HG02623 (cell line): ENCODE results near the gene LUC7L2.
"Not testable (repeated sequence)": the region's sequence is repeated elsewhere in the genome, so short reads cannot be mapped to it uniquely, and the experiment has no call there.

Experiments used
- ATAC-seq: cut with Tn5 transposase; IDR thresholded peaks from one replicate; pipeline ENCODE4 v1.9.1; 2021; ENCODE audit warnings: moderate library complexity; ENCODE audit not compliant: unreplicated experiment

LUC7L2 gene

DNA sequence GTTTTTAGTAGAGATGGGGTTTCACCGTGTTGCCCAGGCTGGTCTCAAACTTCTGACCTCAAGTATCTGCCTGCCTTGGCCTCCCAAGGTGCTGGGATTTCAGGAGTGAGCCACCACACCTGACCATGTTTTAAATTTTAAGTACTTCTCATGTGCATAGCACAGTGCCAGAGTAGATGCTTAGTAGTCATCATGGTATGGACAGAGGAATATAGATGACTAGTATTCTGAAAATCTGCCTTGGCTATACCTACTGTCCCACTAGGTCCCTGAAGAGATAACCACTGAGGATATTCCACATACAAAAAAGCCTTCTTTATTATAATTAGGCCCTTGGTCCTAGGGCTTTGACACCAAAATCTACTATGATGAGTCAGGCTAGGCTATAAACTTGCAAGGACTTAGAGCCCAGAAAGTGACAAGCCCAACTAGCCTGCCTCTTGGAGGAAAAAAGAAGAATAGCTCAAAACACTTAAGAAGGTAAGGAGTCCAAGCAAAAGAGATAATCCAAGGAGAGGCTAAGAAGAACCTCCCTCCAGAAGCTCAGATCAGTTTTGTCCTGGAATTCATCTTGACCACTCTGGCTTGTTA, 34.0 kb downstream of the LUC7L2 start:
- ATAC-seq, result no peak

GRCh38 chr7:139394540-139394939, 34.8 kb downstream of the LUC7L2 start:
- no peak for ATAC-seq

GRCh38 chr7:139396323-139396951, 36.7 kb downstream of the LUC7L2 start:
- no peak for ATAC-seq

GRCh38 chr7:139397192-139397591, 37.5 kb downstream of the LUC7L2 start:
- ATAC-seq, result no peak

GRCh38 chr7:139403601-139404000, 43.9 kb downstream of the LUC7L2 start:
- ATAC-seq, result no peak

GRCh38 chr7:139407555-139407954, 47.9 kb downstream of the LUC7L2 start:
- ATAC-seq, result no peak

GRCh38 chr7:139414743-139415402, 55.2 kb downstream of the LUC7L2 start:
- not testable (repeated sequence) for ATAC-seq

DNA sequence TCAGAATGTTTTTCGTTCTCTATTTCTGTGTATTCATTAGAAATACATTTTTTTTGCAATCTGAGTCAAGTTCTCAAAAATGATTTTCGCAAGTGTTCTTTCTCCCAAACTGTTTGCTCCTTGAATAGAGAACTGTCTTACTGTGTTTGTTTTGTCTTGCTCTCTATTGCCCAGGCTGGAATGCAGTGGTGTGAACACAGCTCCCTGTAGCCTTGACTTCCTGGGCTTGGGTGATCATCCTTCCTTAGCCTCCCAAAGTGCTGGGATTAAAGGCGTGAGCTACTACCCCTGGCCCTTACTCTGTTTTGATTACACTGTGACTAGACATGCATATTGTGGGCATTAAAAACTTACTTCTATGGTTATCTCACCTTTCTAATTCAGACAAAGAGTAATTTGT, 56.7 kb downstream of the LUC7L2 start:
- ATAC-seq, result no peak

- ATAC-seq, result no peak
Measured at GRCh38 chr7:139417478-139417877, 57.8 kb downstream of the LUC7L2 start.

DNA sequence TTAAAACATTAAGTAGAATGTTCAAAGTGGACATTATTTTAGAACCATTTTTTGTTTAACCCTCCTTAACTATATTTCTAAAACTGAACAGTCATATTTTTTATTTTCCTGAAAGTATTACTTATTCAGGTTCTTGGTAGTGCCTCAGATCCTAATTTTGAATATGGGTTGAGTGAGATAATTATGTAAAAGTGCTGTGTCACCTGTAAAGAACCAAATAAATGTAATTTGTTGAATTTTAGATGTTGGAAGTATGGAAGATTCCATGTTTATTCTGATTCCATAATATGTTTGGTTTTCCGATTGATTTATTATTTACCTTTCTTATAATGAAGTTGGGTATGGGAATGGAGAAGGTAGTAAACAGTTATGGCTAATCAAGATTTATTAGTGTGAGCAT, 61.4 kb downstream of the LUC7L2 start:
- ATAC-seq, result no peak

DNA sequence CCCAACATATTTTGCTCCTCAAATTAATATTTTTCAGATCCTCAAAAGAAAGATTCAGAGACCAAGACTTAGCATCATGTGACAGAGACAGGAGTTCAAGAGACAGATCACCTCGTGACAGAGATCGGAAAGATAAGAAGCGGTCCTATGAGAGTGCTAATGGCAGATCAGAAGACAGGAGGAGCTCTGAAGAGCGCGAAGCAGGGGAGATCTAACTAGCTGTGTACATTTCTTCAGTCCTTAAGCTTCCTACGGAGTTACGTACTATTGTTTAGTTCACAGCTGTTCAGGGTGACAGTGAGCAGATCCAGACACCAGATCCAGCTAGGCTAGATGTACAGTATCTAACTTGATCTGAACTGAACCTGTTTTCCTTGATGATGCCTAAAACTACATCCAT, 62.4 kb downstream of the LUC7L2 start:
- ATAC-seq, result no peak

- no peak for ATAC-seq
Measured at GRCh38 chr7:139423091-139423490, 63.4 kb downstream of the LUC7L2 start.

GRCh38 chr7:139424004-139424403, 64.3 kb downstream of the LUC7L2 start:
- ATAC-seq, result no peak

DNA sequence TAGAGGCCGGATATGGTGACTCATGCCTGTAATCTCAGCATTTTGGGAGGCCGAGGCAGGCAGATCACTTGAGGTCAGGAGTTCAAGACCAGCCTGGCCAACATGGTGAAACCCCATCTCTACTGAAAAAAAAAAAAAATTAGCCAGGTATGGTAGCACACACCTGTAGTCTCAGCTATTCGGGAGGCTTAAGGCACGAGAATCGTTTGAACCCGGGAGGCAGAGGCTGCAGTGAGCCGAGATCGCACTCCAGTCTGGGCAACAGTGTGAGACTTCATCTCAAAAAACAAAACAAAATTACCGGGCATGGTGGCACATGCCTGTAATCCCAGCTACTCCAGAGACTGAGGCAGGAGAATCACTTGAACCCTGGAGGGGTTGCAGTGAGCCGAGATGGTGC, 66.0 kb downstream of the LUC7L2 start:
- not testable (repeated sequence) for ATAC-seq

DNA sequence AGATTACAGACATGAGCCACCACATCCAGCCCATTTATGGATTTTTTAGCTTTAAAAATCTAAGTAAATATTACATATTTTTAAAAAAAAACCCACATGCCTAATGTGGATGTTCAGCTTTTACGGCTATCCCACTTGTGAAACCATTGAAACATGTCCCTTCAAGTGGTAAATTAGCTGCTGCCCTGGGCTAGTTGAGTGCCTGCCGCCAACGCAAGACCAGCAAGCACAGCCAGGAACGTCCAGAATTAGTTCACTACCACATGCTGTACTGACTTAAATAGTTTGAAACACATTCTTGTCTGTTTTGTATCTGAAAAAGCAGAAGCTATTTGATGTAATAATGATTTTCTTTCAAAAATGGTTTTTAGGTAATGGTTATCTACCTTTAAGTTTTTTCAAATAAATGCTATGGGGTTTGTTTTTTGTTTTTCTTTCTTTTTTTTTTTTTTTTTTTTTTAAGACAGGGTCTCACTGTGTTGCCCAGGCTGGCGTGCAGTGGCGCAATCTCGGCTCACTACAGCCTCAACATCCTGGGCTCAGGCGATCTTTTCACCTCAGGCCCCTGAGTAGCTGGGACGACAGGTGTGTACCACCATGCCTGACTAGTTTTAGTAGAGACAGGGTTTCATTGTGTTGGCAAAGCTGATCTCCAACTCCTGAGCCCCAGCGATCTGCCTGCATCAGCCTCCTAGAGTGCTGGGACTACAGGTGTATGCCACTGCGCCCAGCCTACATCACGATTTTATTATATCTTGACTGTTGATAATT, 66.7 kb downstream of the LUC7L2 start:
- no peak for ATAC-seq

DNA sequence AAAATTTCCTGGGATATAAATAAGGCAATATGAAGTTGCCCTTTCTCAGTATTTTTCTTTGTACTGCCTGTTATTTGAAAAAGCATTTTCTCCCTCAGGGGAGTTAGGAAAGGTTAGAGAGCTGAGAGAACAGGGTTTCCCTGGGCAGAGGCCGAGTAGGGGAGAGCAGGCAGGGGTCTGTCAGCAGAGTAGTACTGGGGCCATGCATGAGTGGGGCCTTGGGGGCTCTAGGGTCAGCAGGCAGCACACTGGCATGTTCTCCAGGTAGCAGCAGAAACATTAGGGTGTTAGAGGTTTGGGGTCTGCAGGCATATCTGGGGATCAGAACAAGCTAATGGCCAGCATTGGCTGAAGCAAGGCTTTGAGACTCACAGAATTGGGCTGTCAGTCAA, 67.3 kb downstream of the LUC7L2 start:
- ATAC-seq, result no peak

GRCh38 chr7:139427788-139428187, 68.1 kb downstream of the LUC7L2 start:
- ATAC-seq, result no peak

GRCh38 chr7:139429735-139430134, 70.0 kb downstream of the LUC7L2 start:
- ATAC-seq, result not testable (repeated sequence)

DNA sequence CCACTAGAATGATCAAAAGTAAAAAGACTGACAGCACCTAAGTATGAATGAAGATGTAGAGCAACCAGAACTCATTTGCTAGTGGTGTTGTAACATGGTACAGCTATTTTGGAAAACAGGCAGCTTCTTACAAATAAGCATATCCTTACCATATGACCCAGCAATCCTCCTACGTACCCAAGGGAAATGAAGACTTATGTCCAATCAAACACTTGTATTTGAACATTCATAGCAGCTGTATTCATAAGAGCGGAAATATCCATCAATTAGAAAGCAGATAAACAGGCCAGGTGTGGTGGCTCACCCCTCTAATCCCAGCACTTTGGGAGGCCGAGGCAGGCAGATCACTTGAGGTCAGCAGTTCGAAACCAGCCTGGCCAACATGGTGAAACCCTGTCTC, 70.7 kb downstream of the LUC7L2 start:
- no peak for ATAC-seq

DNA sequence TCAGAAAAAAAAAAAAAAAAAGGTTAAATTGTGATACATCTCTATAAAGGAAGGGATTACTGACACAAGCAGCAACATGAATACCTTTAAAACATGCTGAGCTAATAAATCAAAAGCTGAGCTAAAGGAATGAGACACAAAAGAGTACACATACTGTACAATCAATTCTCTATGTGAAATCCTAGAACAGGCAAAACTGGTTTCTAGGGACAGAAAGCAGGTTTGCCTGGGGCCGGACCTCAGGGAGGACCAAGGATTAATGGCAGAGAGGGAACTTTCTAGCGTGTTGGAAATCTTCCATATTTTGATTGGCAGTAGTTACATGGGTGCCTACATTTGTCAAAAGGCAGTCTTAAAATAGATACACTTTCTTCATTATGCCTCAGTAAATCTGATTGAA, 71.3 kb downstream of the LUC7L2 start:
- no peak for ATAC-seq

DNA sequence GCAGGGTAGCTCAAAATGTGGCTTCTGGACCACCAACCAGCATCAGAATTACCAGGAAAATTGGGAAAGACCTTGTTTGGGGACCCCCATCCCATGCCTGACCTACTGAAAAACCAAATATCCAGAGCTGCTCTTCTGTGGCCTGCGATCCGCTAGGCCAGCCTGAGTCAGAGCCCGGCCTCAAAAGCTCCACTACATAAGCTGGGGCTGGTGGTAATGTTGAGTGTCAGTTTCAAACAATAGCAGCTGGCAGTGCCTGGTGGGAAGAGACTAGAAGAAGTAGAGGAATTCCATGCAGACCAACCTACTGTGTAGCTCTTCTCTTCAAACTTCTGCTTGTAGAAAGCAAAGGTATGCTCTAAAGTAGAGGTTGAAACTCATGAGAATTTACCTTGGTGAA, 71.8 kb downstream of the LUC7L2 start:
- ATAC-seq, result no peak

DNA sequence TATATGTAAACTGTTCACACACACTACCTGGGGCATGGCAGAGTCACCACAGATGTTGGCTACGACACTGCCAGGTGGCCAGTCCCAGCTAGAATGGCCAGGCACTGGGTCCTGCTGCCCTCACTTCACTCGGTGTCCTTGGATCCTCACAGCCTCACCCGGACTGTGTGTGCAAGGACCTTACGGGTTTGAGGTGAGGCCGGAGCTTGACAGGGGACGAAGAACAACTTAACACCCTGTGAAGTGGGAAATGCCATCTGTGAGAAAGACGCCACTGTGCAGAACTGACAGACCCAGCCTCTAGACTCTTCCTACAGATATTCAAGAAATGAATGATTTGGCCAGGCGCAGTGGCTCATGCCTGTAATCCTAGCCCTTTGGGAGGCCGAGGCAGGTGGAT, 77.1 kb downstream of the LUC7L2 start:
- no peak for ATAC-seq
